HUES48 (cell line): Measurements from ENCODE around the gene CFAP54.
A peak's percentile ranks its signal among the peaks of the same experiment; 100 is the strongest.

Source experiments
- H3K27ac ChIP-seq: one replicate; pipeline ENCODE4 v1.7.0; 2013; ENCODE audit warnings: low read depth, low read length, inconsistent platforms
- H3K27me3 ChIP-seq: 2 replicates; pipeline ENCODE4 v1.6.1; 2013; ENCODE audit warnings: mild to moderate bottlenecking, low read length; ENCODE audit not compliant: control insufficient read depth, insufficient read depth
- H3K36me3 ChIP-seq: 2 replicates; pipeline ENCODE4 v1.6.1; 2013; ENCODE audit warnings: low read length; ENCODE audit not compliant: control insufficient read depth, insufficient read depth
- H3K4me1 ChIP-seq: 2 replicates; pipeline ENCODE4 v1.6.1; 2013; ENCODE audit warnings: mild to moderate bottlenecking, low read length; ENCODE audit not compliant: control insufficient read depth, insufficient read depth
- H3K4me3 ChIP-seq: 2 replicates; pipeline ENCODE4 v1.5.1; 2013; ENCODE audit warnings: mild to moderate bottlenecking, low read depth, low read length
- H3K9ac ChIP-seq: 2 replicates; pipeline ENCODE4 v1.6.1; 2013; ENCODE audit warnings: mild to moderate bottlenecking, low read depth, low read length, moderate library complexity
- H3K9me3 ChIP-seq: 2 replicates; pipeline ENCODE4 v1.6.1; 2013; ENCODE audit warnings: low read length; ENCODE audit not compliant: control insufficient read depth, insufficient read depth

Gene CFAP54

DNA sequence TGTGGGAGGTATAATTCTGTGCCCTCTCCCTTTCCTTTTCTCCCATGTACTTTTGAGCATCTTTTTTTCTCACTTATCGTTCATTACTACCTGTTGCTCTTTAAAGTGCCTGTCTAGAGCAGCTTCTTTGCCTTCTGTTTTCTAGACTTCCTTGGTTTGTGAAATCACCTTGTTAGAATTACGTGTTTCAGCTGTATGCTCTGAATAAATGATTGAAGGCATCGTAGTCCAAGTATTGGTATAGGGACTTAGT lies 419.0 kb downstream of the CFAP54 start:
- no peak overlapping the region for H3K27ac ChIP-seq
- H3K9ac ChIP-seq = no peak overlapping the region
- H3K4me1 ChIP-seq = peaks cover 15% of the 10 kb centered on the region
- H3K9me3 ChIP-seq = no peaks in the 10 kb centered on the region
- H3K27me3 ChIP-seq = no peaks in the 10 kb centered on the region
- H3K4me3 ChIP-seq = peak overlapping the region; percentile 98
- no peaks in the 10 kb centered on the region for H3K36me3 ChIP-seq

DNA sequence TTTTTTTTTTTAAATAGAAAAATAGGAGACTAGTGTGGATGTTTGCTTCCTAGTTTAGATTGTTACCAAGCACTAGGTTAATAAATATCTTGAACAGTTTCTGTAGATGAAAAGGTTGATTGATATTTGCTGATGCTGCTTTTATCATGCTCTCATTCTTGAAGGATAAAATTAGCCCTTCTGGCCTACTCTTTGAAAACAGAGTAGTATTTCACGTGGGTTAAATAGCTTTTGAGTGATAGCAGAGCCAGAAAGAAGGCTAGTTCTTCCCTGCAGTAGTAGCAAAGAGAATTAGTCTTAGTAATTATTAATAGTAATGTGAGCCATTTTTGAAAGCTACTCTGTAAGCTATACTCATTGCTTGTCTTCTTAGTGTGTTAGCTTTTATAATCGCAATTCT lies 422.9 kb downstream of the CFAP54 start:
- Histone ChIP-seq H3K9ac (no peak overlapping the region), H3K4me3 (no peak overlapping the region), H3K9me3 (no peaks in the 10 kb centered on the region), H3K36me3 (peaks cover 6% of the 10 kb centered on the region; the same call in 1 of the 2 replicates), H3K27me3 (no peaks in the 10 kb centered on the region), H3K4me1 (peaks cover 15% of the 10 kb centered on the region), H3K27ac (no peak overlapping the region)

DNA sequence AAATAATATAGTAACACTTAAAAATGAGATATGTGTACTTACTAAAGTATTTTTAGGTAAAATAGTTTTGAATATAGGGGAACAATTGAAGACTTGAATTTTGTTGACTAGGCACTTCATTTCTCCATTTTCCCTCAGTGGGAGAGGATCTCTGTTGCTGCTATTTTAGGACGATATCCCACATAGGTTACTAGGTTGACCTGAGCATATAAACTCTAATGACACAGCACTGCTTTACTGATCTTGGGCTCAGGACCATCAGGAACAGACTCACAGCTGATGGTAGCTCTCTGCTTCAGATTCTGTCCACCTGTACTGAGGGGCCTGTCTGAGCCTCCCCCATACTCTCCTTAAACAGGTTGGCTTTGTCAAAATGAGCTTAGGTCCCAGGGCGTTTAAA lies 423.6 kb downstream of the CFAP54 start:
- no peaks in the 10 kb centered on the region for H3K9me3 ChIP-seq
- peaks cover 6% of the 10 kb centered on the region; the same call in 1 of the 2 replicates for H3K36me3 ChIP-seq
- no peak overlapping the region for H3K4me3 ChIP-seq
- H3K27me3 ChIP-seq = no peaks in the 10 kb centered on the region
- H3K27ac ChIP-seq = no peak overlapping the region
- H3K9ac ChIP-seq = no peak overlapping the region
- peaks cover 12% of the 10 kb centered on the region for H3K4me1 ChIP-seq

DNA sequence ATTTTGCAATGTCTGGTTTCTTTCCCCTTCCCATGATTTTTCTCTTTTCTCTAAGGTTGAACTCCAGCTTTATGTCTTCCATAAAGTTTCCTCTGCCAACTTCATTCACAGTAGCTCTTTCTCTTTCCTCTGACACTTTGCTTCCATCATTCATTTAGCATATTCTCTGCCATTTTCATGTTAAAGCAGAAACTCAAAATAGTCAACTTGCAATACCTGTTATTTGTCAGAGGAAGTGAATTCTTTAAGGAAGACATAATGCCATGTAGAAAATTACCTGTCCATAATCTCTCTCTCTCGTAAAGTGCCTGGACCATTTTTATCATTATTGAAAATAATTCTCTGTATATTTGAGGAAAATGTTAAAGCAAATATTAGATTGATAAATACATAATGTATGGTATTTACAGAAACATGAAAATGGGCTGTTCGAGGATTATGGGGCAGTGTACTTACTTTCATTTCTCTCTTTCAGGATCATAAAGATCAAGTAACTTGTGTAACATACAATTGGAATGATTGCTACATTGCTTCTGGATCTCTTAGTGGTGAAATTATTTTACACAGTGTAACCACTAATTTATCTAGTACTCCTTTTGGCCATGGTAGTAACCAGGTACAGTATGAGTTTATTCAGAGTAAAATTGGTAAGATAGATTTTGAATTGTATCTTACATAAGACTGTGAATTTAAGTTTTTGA lies 430.3 kb downstream of the CFAP54 start:
- Histone ChIP-seq H3K27ac (no peak overlapping the region), H3K4me3 (no peak overlapping the region), H3K27me3 (no peaks in the 10 kb centered on the region), H3K36me3 (peaks cover 8% of the 10 kb centered on the region), H3K9me3 (no peaks in the 10 kb centered on the region), H3K9ac (no peak overlapping the region), H3K4me1 (peaks cover 10% of the 10 kb centered on the region)
